T-helper 1 cell (primary cell): ENCODE results near the gene MARK4.
"Not testable (repeated sequence)": the region's sequence is repeated elsewhere in the genome, so short reads cannot be mapped to it uniquely, and the experiment has no call there.

ENCODE experiments used
- DNase-seq, 5 donors: peaks; one replicate each; pipeline ENCODE4 v3.0.0-alpha.2; 2012 to 2020

Gene MARK4

DNA sequence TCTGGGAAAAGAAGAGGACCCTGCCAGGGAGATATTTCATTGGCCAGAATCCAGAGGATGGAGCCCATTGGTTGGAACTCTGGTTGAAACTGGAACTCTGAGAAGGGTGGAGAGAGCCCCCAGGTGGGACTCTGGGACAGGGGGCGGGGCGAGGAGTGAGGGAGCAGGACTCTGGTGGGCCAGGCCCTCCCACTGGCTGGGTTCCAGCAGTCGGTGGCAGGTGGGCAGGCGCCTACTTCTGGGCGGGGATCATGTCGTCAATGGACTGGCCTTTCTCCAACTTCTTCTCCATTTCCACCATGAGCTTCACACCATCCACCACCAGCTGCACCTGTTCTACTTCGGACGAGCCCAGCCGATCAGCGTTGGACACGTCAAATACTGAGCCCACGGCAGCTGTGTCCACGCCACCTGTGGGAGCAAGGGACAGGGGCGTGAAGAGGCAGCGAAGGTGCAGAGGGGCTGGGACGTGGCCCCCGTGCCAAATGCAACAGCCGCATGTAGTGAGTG is 55.5 kb downstream of the MARK4 start:
- DNase-seq, result no peak

DNA sequence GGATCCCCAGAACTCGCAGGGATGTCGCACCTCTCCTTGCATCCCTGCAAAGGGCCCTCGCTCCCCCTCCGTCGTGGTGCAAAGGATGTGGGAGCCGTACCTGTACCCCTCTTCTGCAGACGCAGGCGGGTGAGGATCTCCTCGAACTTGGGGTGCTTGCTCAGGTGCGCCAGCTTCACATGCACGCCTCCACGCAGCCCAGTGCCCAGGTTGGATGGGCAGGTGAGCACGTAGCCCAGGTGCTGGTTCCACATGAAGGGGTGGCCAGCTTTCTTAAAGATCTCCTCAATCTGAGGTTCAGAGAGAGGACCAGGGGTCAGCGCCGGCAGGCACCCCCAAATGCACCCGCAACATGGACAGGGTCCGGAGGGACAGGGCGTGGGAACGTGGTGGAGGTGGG is 56.3 kb downstream of the MARK4 start:
- DNase-seq, result no peak

DNA sequence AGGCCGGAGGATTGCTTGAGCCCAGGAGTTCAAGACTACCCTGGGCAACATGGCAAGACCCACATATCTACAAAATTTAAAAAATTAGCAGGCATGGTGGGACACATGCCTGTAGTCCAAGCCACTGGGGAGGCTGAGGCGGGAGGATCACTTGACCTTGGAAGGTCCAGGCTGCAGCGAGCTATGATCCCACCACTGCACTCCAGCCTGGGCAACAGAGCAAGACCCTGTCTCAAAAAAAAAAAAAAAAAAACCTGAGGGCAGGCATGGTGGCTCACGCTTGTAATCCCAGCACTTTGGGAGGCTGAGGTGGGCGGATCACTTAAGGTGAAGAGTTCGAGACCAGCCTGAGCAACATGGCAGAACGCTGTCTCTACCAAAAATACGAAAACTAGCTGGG is 58.3 kb downstream of the MARK4 start:
- DNase-seq, result not testable (repeated sequence)

DNA sequence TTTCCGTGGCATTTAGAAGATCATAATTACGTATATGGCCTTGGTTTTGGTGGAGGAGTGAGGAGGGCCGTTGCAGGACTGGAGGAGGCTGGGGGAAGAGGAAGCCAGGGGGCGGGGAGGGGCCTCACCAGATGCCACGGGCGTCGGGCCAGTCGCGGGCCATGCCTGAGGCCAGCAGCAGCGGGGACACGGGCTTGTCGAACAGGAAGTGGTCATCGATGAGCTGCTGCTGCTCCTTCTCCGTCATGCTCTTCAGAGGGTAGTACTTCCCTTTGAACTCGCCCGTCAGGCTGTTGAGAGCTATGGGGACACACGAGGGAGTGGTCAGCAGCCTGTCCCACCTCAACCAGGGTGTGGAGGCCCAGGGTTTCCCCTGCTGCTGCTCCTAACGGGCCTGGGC is 60.5 kb downstream of the MARK4 start:
- no peak for DNase-seq

DNA sequence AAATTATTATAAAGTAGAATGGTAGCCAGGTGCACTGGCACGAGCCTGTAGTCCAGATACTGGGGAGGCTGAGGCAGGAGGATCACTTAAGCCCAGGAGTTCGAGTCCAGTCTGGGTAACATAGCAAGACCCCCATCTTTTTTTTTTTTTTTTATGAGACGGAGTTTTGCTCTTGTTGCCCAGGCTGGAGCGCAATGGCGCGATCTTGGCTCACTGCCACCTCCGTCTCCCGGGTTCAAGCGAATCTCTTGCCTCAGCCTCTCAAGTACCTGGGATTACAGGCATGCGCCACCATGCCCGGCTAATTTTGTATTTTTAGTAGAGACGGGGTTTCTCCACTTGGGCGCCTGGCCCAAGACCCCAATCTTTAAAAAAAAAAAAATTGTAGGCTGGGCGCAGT is 61.2 kb downstream of the MARK4 start:
- not testable (repeated sequence) for DNase-seq

DNA sequence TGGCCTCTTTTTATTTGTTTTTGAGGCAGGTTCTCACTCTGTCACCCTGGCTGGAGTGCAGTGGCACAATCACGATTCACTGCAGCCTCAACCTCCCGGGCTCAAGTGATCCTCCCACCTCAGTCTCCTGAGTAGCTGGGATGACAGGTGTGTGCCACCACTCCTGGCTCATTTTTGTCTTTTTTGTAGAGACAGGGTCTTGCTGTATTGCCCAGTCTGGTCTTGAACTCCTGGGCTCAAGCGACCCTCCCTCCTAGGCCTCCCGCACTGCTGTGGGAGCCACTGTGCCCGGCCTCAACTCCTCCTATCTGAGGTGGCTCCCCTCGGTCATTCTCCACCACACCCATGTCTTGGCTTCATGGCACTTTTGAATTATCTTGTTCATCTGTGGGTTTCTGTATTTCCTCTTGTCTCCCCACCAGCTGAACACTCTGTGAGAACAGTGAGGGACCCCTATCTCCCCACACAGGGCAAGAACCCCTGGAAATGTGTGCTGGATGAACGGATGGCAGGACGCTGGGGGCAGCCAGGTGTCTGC is 63.7 kb downstream of the MARK4 start:
- no peak for DNase-seq

DNA sequence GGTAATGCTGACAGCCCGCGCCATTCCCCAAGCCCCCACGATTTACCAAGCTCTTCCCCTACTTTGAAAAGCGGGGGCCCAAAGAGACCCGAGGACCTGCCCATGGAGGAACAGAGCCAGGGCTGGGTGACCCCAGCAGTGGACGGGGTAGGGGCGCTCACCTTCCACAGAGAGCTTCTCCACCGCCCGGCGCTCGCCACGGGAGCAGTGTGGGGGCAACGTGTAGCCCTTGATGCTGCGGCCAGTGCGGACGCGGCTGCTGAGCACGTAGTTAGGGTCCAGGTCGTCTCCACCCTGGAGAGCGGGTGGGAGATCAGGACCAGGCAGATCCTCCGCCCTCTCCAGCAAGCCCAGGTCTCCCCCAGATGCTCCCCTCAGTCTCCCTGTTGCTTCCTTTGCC is 64.2 kb downstream of the MARK4 start:
- DNase-seq, result no peak

DNA sequence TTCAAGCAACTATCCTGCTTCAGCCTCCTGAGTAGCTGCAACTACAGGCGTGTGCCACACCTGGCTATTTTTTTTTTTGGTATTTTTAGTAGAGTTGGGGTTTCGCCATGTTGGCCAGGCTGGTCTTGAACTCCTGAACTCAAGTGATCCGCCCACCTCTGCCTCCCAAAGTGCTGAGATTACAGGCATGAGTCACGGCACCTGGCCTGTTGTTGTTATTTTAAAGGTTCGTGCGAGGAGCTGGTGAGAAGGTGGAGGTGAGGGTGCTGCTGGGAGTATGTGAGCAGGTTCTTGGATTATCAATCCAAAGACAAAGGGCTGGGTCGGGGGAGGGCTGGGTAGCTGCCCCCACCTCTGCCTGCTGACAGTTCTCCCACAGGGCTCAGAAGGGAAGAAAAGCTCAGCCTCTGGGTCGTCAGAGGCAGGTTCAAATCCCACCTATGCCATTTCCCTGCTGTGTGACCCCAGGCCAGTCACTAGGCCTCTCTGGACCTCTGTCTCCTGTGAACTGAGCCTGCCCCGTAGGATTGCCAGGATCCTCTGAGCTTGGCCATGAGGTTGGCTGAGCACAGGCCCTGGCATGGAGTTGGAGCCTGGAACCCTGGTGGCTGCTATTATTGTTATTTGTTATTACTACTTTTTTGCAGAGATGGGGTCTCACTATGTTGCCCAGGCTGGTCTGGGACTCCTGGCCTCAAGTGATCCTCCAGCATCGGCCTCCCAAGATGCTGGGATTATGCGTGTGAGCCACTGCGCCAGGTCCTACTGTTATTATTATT is 70.1 kb downstream of the MARK4 start:
- no peak for DNase-seq

DNA sequence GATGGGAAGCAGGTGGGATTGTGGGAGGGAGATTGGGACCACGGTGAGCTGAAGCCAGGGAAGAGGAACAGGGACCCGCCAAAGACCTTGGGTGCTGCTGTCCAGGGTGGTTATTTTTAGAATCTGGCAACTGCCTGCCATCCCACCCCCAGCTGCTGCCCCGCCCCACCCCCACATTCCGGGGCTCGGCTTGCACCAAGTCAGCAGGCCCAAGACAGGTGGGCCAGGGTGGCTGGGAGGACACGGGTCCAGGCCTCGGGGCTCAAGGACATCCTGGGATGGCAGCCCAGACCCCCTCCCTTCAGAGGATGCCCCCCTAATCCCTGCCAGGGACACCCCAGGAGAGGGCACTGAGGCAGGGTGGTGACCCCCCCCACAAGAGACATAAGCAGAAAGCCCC is 70.8 kb downstream of the MARK4 start:
- no peak for DNase-seq

DNA sequence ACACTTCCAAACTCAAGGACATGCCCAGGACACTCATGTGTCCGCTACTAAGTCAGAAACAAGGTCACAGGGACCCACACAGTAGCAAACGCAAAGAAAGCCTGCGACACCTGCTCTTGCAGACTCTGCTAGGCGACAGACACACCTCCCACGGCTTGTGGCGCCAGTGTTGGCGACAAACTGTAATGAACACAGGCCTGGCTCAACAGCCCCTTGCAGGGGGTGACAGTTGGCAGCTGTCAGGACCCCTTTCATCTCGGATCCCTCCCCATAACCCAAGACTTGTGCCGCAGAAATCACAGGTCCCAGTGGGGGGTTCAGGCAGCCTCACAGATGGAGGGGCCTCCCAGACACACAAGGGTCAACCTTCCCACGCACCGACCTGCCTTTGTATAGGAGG is 71.2 kb downstream of the MARK4 start:
- DNase-seq, result no peak

DNA sequence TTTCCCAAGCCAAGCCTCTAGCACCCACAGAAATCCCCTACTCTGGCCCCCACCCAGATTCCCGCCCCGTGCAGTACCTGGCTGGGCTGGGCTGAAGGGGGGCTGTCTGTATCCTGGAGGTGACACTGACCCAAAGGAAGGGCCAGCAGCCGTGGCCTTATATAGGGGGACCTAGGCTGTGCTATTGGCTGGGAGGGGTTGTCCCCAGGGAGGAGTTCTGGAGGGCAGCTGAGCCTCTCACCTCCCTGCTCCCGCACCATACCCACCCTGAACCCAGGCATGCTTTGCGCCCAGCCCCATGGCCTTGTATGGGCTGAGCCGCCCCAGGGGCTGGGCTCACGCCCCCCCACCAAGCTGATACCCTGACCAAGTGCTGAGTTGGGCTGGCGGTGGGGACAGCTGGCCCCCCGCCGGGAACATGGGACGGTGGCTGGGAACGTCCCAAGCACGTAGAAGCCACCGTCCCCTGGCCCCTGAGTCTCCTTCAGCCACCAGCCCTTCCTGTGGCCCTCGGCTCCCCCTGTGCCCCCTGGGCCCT is 71.7 kb downstream of the MARK4 start, which contains the start of gene CKM:
Gene CKM, minus strand, starts transcription at position 132 of the 538 bp plus-strand sequence. CDS start 3,162 bp downstream, outside the sequence.
- DNase-seq, result no peak

DNA sequence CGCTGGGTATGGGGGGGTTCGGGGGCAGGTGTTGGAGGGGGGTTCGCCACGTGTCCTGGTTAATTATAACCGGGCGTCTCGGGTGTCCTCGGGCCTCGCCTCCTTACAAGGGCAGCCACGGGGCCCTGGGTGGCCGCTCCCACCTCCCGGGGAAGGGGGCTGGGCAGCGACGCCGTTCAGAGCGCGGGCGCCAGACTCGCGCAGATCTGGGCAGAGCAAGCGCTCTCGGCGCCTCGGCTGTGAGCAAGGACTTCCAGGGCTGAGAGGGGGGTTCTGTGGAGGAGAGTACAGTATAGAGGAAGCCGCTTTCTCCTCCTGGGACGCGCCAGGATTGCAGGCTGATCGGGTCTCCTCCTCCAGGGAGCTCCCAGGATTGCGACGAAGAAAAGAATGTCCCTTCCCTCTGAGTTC is 72.6 kb downstream of the MARK4 start:
- DNase-seq, result no peak

DNA sequence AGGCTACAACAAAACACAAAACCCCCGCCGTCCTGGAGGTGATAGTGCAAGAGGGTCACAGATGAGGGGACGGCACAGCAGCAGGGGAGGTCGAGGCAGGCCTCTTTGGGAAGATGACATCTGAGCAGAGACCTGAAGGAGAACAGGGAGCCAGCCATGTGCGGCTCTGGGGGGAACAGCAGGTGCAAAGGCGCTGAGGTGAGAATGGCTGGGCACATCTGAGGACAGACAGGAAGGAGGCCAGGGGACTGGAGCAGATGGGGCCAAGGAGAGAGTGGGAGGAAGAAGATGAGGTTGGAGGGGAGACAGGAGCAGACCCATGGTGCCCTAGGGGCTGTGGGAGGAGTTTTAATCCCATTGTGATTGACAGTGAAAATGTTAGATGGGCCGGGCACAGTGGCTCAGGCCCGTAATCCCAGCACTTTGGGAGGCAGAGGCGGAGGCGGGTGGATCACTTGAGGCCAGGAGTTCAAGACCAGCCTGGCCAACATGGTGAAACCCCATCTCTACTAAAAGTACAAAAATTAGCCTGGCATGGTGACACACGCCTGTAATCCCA is 73.4 kb downstream of the MARK4 start:
- no peak for DNase-seq

DNA sequence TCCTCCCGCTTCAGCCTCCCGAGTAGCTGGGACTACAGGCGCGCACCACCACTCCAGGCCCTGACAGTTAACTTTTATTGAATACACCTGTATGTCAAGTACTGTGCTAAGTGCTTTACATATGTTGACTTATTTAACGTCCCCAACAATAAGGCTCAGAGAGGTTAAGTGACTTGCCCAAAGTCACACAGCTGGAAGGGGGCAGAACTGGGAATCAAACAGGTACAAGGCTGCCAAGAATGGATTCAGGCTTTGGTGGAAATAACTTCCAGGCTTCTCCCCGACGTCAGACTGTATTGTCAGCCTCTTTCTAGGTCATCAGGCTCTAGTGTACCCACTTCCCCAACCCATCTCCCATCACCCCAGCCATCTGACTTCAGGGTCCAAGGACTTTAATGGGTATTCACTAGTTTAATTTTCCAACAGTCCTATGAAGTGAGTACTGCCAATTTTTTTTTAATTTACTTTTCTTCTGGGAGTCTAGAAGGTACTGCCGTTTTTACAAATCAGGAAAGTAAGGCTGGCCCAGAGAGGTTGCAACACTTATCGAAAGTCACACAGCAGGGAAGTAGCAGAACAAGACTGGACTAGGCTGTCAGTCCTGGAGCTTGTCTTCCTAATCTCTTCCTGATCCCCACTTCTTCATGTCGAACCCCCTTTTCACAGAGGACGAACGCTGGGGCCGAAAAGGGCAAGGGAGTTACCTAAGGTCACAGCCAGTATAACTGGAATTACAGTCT is 76.5 kb downstream of the MARK4 start:
- no peak for DNase-seq

DNA sequence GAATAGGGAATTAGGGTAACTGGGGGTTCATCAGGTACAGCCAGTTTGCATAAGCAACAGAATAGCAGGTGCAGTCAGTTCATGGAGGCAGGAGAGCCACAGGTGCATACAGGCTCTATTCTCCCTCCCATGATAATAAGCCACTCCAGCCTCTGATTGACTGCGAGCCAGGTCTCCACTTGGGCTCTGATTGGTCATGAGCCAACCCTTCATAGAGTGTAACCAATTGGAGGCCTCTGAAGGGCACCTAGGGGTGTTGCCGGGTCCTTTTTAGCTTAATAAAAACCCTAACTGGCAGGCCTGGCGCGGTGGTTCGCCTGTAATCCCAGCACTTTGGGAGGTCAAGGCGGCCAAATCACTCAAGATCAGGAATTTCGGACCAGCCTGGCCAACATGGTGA is 80.3 kb downstream of the MARK4 start:
- no peak for DNase-seq

DNA sequence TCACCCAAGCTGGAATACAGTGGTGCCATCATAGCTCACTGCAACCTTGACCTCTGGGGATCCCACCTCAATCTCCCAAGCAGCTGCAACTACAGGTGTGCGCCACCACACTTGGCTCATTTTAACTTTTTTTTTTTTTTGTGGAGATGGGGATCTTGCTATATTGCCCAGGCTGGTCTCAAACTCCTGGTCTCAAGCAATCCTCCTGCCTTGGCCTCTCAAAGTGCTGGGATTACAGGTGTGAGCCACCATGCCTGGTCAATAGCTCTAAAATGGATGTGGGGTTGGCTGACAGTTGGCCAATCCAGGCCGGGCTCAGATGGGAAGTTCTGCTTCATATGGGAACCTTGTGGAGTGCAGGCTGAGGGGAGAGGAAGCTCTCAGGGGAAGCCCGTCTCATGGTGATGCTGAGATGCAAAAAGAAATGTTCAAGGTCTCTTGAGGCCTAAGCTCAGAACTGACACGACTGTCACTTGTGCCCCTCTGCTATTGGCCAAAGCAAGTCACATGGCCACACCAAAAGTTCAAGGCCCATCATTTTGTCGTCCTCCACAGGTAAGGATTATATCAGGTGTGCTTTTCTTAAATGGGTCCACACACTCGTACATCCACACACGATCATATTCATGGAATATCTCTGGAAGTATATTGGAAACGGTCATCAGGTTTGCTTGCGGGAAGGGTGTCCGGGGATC is 82.7 kb downstream of the MARK4 start:
- no peak for DNase-seq

DNA sequence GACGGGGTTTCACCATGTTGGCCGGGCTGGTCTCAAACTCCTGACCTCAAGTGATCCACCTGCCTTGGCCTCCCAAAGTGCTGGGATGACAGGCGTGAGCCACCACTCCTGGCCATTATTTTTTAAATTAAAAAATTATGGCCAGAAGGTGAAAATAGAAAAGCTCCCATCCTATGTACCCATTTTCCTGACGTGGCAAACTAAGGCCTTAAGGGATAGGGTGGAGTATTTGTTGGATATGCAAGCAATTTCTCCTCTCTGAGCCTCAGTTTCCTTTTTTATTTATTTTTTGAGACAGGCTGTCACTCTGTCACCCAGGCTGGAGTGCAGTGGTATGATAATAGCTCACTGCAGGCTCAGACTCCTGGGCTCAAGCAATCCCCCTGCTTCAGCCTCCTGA is 83.8 kb downstream of the MARK4 start:
- not testable (repeated sequence) for DNase-seq

DNA sequence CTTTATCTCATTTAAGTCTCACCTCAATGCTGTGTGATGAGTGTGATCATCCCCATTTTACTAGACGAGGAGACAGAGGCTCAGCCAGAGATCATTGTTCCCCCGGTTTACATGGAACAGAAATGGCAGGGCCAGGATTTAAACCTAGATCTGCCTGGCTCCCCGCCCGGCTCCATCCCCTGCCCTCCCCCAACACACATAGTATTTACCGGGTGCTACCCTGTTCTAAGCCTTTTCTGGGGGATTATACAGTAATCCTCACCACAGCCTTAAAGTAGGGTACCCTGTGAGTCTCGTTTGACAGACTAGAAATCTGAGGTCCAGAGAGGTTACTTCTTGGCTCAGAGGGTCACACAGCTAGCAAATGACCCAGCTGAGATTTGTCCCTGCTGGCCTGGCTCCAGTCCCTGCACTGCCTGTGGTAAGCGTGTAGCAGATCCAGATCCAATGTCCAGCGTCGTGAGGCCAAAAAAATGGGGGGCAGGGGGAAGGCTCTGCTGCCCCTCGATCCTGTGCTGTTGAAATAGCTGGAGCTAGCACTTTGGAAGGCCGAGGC is 85.7 kb downstream of the MARK4 start:
- DNase-seq, result no peak

DNA sequence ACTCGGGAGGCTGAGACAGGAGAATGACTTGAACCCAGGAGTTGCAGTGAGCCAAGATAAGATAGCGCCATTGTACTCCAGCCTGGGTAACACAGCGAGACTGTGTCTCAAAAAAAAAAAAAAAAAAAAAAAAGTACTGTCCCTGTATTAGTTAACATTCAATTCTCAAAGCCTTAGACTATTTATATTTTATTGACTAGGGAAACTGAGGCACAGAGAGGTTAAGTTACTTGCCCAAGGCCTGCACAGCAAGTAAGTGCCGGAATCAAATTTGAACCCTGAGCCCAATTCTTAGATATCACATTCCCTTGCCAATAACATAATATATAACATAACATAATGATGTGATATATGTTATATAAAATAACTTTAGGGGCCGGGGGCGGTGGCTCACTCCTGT is 88.6 kb downstream of the MARK4 start:
- no peak for DNase-seq

DNA sequence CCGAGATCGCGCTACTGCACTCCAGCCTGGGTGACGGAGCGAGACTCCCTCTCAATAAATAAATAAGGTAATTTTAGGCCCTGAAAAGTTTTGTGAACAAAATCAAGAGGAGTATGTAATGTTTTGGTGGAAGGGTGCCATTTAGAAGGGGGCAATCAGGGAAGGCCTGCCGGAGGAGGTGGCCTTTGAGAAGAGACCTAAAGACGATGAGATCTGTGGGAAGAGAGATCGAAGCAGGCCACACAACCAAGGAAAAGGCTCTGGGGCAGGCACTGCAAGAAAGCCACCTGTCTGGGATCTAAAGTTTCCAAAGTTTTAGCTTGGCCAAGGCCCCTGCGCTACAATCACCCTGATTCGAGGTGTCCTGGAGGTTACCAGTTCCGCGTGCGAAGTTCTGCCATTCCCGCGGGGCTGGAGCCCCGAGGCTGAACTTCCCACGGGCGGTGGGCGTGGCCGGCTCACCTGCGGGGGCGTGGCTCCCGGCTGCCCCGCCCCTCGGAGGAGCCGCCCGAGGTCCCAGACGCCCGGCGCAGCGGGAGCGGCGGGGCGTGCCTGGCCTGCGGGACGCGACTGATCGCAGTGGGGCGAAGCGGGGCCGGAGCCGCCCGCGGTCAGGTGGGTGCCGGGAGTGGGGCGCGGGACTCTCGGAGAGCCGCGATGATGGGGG is 89.3 kb downstream of the MARK4 start, which contains the start of gene KLC3:
Gene KLC3, plus strand, starts transcription at position 519 of the 667 bp plus-strand sequence. CDS start 4,792 bp downstream, outside the sequence.
- peak in 2 of 5 donors; percentile 13 to 47 for DNase-seq

DNA sequence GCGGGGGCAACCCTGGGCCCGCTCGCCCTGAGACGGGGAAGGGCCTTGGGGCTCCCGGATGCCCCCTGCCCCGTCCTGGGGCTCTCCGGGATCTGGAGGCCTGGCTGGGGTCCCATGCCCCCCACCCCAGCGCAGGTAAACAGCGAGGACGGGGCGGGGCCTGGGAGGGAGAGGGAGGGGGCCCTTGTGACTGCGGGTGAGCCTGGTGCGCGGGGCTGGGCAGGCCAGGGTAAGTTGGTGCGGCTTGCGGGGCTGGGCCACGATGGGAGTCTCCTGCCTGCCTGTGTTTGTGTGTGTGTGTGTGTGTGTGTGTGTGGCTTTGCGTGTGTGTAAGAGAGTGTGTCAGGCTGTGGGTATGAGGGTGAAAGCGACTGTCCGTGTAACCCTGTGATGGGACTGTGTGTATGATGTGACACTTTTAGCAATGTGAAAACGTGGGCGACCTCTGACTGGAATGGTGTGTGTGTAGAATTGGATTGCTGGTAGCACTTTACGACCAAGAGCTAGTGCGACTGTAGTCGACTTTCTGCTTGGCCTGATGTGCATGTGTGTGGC is 89.9 kb downstream of the MARK4 start:
- DNase-seq, result no peak
